Stimulated activated CD4-positive, alpha-beta T cell treated with anti-CD3 and anti-CD28 coated beads, Interleukin-15, amount 100 ng/mL, for 48 hours (primary cell): ENCODE data around the gene CACNA2D4.
"Not testable (repeated sequence)": the region's sequence is repeated elsewhere in the genome, so short reads cannot be mapped to it uniquely, and the experiment has no call there.

Experiments used
- DNase-seq, 2 donors: peaks; one replicate each; pipeline ENCODE4 v3.0.0-alpha.2; 2020; ENCODE audit warnings: low read depth in 2 of 2

Gene CACNA2D4, protein sequence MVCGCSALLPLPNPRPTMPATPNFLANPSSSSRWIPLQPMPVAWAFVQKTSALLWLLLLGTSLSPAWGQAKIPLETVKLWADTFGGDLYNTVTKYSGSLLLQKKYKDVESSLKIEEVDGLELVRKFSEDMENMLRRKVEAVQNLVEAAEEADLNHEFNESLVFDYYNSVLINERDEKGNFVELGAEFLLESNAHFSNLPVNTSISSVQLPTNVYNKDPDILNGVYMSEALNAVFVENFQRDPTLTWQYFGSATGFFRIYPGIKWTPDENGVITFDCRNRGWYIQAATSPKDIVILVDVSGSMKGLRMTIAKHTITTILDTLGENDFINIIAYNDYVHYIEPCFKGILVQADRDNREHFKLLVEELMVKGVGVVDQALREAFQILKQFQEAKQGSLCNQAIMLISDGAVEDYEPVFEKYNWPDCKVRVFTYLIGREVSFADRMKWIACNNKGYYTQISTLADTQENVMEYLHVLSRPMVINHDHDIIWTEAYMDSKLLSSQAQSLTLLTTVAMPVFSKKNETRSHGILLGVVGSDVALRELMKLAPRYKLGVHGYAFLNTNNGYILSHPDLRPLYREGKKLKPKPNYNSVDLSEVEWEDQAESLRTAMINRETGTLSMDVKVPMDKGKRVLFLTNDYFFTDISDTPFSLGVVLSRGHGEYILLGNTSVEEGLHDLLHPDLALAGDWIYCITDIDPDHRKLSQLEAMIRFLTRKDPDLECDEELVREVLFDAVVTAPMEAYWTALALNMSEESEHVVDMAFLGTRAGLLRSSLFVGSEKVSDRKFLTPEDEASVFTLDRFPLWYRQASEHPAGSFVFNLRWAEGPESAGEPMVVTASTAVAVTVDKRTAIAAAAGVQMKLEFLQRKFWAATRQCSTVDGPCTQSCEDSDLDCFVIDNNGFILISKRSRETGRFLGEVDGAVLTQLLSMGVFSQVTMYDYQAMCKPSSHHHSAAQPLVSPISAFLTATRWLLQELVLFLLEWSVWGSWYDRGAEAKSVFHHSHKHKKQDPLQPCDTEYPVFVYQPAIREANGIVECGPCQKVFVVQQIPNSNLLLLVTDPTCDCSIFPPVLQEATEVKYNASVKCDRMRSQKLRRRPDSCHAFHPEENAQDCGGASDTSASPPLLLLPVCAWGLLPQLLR

DNA sequence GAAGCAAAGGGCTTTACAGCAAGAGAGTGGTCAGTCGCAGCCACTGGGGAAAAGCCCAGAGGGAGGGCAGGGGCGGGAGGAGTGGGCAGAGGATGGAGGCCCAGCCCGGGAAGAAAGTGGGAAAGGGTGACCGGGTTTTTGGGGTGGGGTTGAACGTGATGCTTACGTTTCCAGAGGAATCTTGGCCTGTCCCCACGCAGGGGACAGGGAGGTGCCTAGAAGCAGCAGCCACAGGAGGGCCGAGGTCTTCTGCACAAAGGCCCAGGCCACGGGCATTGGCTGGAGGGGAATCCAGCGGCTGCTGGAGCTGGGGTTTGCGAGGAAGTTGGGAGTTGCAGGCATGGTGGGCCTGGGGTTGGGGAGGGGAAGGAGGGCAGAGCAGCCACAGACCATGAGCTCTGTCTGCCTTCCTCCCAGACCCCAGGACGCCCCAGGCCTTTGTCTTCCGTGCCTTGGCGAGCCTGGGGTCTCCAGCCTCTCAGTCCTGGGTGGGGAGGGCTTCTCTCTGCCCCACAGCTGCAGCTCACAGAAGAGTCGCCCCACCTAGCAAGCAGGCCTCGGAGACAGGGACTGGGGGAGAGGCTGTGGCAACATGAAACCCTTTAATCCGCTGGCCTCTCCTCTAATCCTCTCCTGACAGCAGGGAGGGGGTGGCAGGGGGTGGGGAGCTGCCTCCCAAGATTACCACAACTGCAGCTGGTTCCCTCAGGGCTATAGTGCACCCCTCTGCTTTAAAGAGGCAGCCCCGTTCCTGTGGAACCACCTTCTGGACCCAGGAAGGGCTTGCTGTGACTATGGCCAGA, at the start of gene CACNA2D4:
CACNA2D4 (minus strand) TSS at position 572 of the 803 bp plus-strand sequence; CDS start at position 393, 179 bp downstream.
- no peak for DNase-seq

DNA sequence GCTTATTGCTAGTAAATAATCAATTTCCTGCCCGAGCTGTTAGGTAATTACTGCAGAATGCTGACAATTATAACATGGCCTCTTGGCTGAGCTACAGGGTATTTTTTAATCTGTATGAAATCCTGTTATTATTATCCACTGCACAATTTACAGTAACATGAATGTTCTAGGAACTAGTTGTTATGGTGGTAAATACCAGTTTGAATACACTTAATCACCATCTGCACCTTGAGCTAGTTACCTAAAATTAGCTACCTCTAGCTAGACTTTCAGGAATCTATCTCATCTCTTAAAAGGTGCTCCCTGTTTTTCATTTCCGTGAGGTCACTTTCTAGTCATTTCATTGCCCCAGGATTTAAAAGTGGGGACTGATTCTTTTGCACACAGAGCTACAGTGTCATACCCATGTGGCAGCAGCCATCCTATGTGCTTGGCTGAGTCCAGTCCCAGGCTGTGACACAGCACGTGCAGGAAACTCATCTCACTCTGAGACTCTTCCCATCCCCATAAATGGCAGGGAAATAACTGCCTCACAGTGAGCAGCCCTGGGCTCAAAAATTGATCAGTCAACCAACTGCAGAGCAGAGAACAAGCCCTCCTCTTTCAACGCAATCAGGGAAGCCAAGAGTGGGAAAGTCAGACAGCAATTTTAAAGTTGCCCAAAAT, 48.2 kb upstream of the CACNA2D4 start:
- no peak for DNase-seq

DNA sequence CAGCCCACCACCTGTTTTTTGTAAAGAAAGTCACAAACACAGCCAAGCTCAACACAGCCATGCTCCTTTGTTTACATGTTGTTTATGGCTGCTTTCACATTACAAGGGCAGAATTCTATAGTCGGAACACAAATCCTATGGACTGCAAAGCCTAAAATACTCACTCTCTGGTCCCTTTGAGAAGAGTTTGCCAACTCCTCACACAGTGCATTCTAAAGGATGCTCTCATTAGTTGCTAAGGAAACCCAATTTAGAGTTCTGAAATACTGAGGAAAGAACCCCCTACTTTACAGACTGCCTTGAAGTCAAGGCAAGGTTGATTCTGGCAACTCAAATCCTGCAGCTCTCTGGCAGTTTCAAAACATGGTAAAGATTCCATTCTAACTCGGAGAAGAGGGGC, 47.5 kb upstream of the CACNA2D4 start:
- no peak for DNase-seq

DNA sequence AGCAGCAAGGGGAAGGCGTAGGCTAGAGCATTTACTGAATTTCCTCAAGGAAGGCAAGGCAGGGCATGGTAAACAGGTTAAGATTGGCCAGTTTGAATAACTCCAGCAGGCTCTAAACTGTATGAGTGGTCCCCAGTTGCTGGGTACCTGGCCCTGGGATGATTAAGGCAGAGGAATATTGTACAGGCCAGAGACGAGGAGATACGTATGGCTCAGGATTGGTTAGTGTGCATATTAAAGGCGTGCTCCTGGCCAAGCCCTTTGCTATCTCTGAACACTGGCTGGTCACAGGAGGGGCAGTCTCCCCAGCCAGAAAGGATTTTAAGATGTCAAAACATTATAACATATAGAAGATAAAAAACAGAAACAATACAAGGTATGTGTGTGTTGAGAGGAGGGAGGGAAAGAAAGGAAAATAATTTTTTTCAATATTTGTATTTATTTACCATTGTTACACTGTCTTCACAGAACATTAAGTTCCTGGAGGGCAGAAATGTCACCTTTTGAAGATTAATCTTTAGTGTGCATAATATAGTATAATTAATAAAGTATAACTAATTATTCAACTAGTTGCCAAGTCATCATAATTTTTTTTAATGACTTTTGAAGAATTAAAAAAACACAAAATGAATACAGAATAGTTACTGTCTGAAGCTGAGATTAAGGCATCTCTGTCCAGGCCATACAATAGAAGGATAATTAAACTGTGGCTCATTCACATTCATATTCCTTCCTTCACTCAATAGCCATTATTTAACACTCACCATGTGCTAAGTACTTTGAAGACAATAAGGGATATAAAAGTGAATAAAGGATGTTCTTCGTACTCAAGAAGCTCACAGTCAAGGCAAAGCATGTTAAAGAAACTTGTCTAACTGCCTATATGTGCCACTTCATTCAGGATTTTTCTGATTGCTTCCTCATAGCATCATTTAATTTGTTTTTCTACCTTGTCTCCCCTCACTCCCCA, 43.9 kb upstream of the CACNA2D4 start:
- no peak for DNase-seq

DNA sequence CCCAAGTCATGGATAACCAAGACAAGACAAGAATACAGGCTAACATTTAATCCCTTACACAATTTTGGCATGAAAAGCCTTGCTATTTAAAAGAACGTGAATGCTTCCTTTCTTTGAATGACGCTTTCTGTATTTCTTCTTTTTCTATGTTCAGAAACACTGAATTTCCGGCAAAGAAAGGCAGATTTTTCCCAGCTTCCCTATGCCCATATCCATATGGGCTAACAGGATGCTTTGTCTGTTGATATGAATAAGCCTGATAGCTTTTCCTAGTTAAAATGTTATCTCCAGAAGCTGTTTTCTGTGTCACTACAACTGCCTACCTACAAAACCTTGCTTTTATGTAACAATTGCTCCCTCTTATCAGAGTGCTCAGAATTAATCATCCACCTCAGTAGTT, 38.3 kb upstream of the CACNA2D4 start:
- DNase-seq, result no peak

DNA sequence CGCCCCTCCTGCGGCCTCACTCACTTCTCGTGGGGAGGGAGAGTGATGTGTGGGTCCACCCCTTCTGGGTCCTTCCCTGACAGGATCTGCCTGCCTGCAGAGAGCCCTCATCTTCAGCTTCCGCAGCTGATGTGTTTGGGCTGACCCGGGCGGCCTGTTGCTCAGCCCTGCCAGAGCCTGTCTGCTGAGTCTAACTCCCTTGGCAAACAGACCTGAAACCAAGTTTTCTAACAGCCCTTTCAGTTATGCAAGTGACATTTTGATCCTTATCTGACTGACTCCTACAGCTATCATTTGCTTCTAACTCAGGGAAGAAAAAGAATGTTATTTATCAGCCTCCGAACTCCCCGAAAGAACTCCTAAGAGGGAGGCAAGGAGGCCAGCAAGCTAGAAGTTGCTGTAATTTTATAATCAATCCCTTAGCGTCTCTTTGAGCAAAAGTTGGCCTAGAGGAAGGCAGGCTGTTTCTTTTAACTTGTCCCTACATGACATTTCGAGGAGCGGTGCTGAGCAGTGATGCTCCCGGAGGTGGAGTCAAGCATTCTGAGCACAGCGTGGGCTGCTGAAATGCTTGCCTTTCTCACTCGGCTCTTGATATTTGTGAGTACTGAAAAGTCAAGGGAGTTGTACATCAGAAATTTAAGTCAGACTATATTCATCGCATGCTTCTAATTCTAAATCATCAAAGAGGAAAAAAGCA, 31.5 kb upstream of the CACNA2D4 start:
- no peak for DNase-seq

DNA sequence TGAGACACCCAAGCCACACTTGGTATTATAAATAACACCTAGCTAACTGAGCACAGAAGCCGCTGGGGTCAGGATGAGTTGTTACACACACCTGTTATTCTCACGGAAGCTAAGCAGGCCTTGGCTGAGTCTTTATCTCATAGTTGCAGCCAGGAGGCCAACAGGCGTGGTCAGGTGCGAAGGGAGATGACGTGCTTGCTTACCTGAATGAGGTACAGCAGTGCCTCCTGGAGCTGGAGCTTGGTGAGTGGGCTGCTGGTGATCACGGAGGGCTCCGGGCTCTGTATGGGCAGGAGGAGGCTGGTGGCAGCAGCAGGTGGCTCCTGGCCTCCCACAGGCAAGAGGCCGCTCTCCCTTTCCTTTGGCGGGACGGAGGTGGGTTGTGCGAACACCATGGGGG, 30.4 kb upstream of the CACNA2D4 start:
- DNase-seq, result no peak

DNA sequence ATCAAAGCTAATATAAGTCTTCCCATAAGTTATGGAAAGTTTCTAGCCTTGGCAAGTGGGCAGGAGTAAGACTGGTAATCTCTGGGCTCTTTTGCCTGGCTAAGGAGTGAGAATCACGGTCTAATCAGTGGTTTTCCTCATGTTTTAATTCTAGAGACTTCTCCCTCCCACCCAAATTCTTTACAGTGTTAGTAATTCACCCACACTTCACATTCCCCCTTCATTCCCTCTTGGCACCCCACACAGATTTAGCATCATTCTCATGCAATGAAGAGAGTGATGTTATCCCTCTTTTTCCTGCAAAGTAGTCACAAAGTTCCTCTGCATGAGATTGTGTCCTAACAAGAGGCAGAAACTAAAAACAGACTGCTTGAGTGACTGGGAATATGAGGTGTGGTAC, 28.6 kb upstream of the CACNA2D4 start:
- no peak for DNase-seq

DNA sequence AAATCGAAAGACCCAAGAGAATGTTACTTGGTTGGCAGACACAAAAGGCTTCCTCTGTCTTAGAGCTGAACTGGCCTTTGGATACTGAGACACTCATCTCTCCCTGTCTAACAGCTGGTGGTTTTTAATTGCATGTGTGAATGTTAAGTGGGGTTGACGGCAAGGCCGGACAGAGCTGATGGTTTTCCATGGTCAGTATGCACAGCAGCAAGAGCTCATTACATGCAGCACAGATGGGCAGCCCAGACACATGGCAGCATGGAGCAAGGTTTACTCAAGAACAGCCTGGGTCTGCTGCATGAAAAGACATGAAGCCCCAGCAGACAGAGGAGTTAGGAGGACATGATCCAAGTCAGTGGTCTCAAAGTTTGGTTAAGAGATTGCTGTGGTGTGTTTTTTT, 27.8 kb upstream of the CACNA2D4 start:
- DNase-seq, result no peak

DNA sequence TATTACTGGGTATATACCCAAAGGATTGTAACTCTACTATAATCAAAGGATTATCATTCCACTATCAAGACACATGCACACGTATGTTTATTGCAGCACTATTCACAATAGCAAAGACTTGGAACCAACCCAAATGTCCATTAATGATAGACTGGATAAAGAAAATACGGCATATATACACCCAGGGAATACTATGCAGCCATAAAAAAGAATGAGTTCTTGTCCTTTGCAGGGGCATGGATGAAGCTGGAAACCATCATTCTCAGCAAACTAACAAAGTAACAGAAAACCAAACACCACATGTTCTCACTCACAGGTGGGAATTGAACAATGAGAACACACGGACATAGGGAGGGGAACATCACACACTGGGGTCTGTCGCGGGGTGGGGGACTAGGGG, 27.1 kb upstream of the CACNA2D4 start:
- DNase-seq, result not testable (repeated sequence)

DNA sequence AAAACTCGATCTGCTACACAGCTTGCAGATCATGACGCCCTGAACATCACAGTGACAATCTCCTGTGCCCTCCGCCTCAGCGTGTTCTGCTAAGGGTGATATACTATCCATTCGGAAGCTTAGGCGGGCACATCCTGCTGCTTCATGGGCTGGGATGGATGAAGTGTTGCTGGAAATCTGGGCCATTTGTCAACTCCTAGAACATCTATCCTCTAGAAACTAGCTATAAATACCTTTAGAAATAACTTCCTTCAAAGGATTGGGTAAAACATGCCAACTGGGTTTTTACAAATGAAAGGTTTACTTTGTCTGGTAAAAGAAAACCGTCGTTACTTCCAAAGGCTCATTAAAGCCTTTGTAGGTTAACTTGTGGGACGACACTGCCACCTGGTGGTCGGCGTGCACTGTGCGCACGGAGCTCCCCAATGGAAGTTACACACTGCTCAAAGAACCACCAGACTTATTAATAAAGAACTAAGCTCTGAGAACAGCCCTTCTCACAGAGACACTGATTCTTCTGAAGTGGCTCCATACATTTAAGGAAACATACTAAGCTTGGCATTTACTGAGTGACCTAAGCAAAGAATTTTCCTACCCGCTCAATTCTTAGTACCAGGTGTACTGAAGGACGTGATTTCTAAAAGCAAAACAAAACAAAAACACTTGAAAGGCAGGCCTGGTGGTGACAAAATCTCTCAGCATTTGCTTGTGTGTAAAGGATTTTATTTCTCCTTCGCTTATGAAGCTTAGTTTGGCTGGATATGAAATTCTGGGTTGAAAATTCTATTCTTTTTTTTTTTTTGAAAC, 21.6 kb upstream of the CACNA2D4 start:
- DNase-seq, result peak; percentile 75 to 80

DNA sequence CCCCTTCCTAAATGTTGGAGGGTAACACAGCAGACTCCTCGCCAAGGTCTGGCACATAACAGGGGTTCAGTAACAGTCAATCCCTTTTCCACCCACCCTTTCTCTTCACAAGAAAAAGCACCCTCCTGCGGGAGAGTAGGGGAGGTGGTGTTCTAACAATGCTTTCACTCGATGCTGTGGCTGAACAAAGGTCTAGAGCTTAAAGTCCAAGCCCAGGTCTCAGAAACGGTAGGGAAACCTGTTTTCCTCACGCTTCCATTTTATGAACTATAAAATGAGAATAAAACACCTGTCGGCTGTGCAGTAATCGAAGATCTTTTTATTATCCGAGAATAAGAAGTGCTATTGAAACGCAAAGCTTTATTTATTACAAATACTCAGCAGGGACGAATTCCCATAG, 20.9 kb upstream of the CACNA2D4 start:
- DNase-seq, result no peak

DNA sequence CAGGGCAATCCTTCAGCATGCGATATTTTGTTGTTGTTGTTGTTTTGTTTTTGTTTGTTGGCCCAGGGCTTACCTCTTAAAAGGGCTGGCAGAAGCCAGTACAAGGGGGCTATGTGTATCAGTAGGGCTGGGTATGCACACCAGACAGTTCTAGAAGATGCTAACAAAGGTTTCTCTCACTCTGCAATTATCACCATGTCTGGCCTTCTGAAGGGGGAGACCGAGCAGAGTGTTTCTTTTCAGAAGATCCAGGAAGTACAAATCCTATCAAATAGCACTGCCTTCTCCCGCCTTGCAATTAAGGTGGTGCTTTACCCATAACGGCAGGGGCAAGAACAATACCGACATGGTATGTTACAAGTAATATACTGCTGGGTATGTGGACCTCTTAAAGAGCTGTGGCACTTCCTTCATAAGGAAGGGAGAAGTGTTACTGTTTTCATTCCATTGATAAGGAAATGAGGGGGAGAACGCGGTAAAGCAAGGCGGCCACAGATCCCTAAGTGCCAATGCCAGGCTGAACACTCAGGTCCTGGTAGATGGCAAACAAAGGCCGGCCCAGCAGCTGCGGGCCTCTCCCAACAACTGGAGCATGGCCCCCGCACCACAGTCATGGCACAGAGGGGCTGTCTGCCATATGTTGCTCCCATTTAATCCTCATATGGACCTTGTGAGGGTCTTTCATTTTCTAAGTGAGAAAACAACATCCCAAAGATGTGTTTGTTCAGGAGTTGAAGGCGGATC, 19.2 kb upstream of the CACNA2D4 start:
- DNase-seq, result no peak

DNA sequence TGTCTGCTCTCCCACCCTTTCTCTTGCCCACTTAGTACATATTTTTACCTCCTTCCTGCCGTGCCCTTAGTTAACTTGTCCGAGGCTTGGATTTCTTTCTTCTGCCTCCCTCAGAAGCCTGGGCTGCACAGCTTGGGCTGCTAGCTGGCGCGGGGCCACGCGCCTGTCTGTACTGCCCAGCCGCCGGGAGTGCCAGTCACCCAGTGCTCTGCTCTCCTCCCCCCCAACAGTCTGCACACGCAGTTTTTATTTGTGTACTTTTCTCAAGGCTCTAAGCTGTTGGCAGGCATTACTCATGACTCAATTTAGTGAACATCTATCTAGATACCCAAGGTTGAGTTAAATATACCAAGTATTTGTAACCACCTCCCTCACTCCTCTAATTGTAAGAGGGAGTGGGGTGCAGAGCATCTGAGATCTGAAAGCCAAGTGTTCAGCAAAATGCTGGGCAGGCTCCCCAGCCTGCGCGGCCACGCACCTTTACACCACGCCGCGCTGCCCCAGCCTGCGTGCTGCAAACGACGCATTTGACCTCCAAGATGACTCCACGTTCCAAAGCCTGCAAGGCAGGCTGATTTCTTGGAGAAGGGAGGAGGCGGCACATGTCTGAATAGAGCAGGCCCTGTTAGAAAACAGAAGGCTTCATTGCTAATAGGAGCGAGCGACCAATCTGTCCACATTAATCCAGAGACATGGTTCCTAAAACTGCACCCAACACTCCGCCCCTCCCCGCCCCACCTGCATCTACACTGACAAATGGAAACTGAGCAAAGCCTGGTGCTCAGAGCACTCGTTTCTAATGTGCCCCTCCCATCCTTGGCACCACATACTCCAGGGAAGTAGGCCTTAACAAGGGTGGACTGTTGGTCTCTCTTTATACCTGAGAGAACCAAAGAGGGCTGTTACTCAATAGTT, 18.2 kb upstream of the CACNA2D4 start:
- DNase-seq, result no peak

DNA sequence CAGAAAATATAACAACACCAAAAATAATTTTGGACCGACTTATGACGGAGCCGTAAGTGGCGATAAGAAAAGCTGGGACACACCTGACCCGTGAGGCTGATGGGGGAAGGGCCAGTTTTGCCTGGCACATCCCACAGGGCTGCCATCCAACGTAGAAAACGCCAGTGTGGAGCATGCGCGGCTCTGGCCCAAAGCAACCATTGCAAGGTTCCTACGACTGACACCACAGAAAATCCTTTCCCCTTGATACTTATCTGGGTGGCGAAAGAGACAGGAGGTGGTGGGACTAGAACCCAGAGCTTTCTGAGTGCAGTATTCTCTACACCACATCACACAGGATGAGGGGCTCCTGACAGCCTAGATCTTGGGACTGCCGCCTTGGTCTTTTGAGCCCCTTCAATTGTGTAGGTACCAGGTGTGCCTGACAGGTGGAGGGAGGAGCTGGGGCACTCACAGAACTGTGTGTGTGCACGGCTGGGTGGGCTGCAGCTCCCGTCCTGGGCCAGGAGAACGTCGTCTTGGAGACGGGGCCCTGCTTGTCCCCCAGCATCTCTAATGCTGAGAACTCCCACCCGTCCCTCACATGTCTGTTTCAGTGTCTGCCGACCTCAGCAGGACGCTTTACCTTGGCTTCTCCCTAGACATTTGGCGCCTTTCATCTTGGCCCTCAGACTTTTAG, 17.4 kb upstream of the CACNA2D4 start:
- DNase-seq, result no peak

DNA sequence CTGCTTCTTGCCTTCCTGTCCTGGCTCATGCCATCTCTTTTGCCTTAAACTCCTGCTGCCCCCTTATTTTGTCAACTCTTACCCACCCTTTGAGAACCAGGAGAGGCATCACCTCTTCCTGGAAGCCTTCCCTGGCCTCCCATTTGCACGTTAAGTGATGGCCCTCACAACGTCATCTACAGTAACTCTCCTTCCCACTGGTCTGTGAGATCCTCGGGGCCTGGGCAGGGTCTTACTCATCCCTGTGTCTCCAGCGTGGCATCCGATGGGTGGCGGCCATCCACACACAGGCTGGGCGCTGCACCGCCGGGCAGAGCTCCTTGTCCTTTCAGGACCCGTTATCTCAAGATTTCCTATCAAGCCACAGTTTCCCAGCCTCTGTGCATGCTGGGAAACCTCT, 16.8 kb upstream of the CACNA2D4 start:
- no peak for DNase-seq
